SK-N-SH (cell line): Measurements from ENCODE around the gene MAP3K3.

Experiments used
- CHD2 ChIP-seq: fragments of 150-350 bp; IDR thresholded peaks from 2 replicates; pipeline ENCODE4 v1.6.1; 2018; ENCODE audit warnings: low read length; ENCODE audit not compliant: partially characterized antibody
- CTCF ChIP-seq: fragments of 200-600 bp; sonication (generic); IDR thresholded peaks from 2 replicates; pipeline ENCODE4 v1.6.1; 2017; ENCODE audit warnings: antibody characterized with exemption, mild to moderate bottlenecking, moderate library complexity
- EP300 ChIP-seq, 2 experiments: IDR thresholded peaks; 2 replicates each; pipeline versions ENCODE4 v1.4.0 to v1.6.1; 2012; ENCODE audit warnings: borderline replicate concordance in 1 of 2, low read depth in 1 of 2, low read length in 1 of 2
- EZH2phosphoT487 ChIP-seq: fragments of 200-600 bp; sonication (generic); IDR thresholded peaks from 2 replicates; pipeline ENCODE4 v1.6.1; 2017; ENCODE audit warnings: low read depth, mixed run types, mild to moderate bottlenecking, antibody characterized with exemption, moderate library complexity, borderline replicate concordance
- GABPA ChIP-seq: IDR thresholded peaks from 2 replicates; pipeline ENCODE4 v1.4.0; 2012; ENCODE audit warnings: low read depth, mild to moderate bottlenecking
- GATA2 ChIP-seq: sonication (generic); formaldehyde crosslinking; IDR thresholded peaks from 2 replicates; pipeline ENCODE4 v1.5.0; 2020; ENCODE audit warnings: mild to moderate bottlenecking, missing genetic modification reagents
- NFIC ChIP-seq: IDR thresholded peaks from 2 replicates; pipeline ENCODE4 v1.4.0; 2012; ENCODE audit warnings: borderline replicate concordance
- POLR2AphosphoS5 ChIP-seq: IDR thresholded peaks from 2 replicates; pipeline ENCODE4 v1.6.1; 2012; ENCODE audit warnings: low read depth, low read length
- RAD21 ChIP-seq: IDR thresholded peaks from 2 replicates; pipeline ENCODE4 v1.6.1; 2012; ENCODE audit warnings: mild to moderate bottlenecking, low read length
- SIN3A ChIP-seq: IDR thresholded peaks from 2 replicates; pipeline ENCODE4 v1.6.1; 2012; ENCODE audit warnings: low read depth, mild to moderate bottlenecking, low read length, moderate library complexity, borderline replicate concordance
- USF2 ChIP-seq: fragments of 150-350 bp; IDR thresholded peaks from 2 replicates; pipeline ENCODE4 v1.6.1; 2017; ENCODE audit warnings: antibody characterized with exemption, low read length, low read depth, borderline replicate concordance
- YY1 ChIP-seq: IDR thresholded peaks from 2 replicates; pipeline ENCODE4 v1.4.0; 2012; ENCODE audit warnings: low read depth, mild to moderate bottlenecking
- TF ChIP-seq, protein P1 (sequence below): IDR thresholded peaks from 2 replicates; pipeline ENCODE4 v1.4.0; 2012; ENCODE audit warnings: low read depth

- TF ChIP-seq GABPA (no peak), CTCF (no peak), EP300 (IDR thresholded peaks at IDR 0.05; ENCODE audit: borderline replicate concordance in 1 of 2, low read depth in 1 of 2, low read length in 1 of 2) (no peak), USF2 (no peak), SIN3A (no peak), POLR2AphosphoS5 (no peak), GATA2 (CRISPR knock-in tag) (no peak), RAD21 (no peak), NFIC (no peak), YY1 (no peak), EZH2phosphoT487 (no peak), CHD2 (no peak)
- TF ChIP-seq, protein P1, sequence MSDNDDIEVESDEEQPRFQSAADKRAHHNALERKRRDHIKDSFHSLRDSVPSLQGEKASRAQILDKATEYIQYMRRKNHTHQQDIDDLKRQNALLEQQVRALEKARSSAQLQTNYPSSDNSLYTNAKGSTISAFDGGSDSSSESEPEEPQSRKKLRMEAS: no peak
These were observed 64.0 kb downstream of the MAP3K3 start for GRCh38 chr17:63686138-63686685.
